ENCODE data around the gene SENP6. TPM values are rescaled to one million over a fixed set of nuclear protein-coding genes. Genes with fewer than 3 reads are reported as not detected.

SENP6 gene
- total and polyA plus RNA-seq, 12 donors: 43.0 to 98.5 (median 76.6) TPM

DNA sequence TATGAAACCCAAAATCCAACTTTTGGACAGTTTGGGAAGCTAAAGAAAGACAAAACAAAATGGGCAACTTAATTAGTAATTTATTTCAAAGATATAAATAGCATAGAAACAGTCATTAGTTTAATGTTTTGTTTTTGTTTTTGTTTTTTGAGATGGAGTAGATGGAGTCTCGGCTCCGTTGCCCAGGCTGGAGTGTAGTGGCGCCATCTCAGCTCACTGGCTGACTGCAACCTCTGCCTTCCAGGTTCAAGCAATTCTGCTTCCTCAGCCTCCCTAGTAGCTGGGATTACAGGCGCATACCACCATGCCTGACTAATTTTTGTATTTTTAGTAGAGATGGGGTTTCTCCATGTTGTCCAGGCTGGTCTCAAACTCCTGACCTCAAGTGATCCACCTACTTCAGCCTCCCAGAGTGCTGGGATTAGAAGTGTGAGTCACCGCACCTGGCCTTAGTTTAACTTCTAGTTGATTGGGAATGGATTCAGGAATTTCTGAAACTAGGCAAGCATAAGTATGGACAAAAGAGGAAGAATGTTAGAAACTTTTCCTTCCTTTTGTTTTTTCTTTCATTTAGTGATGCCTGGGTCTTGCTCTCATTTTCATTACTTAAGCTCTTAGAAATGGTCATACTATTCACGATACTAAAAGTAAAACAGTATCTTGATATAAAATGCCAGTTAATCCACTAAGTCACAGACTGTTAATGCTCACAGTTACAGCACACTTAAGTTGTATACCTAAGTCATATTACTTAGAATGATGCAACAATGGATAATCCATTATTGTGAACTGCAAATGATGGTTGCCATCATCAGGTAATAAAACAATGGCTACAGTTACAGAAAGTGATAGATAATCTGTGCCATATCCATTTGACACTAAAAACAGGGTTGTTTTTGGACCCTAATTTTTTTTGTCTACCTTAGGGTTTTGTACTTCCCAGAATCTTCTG lies 8.2 kb downstream of the SENP6 start:
- DNase-seq: no peak
- intact Hi-C loops (cut with DNase I): no loop called here
- 83 to 93% (median 88%) methylated on average over 6 of the region's 6 CpGs for WGBS, 4 donors
- TF ChIP-seq, protein P1, sequence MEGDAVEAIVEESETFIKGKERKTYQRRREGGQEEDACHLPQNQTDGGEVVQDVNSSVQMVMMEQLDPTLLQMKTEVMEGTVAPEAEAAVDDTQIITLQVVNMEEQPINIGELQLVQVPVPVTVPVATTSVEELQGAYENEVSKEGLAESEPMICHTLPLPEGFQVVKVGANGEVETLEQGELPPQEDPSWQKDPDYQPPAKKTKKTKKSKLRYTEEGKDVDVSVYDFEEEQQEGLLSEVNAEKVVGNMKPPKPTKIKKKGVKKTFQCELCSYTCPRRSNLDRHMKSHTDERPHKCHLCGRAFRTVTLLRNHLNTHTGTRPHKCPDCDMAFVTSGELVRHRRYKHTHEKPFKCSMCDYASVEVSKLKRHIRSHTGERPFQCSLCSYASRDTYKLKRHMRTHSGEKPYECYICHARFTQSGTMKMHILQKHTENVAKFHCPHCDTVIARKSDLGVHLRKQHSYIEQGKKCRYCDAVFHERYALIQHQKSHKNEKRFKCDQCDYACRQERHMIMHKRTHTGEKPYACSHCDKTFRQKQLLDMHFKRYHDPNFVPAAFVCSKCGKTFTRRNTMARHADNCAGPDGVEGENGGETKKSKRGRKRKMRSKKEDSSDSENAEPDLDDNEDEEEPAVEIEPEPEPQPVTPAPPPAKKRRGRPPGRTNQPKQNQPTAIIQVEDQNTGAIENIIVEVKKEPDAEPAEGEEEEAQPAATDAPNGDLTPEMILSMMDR (IDR thresholded peaks at IDR 0.05): no peak
- TF ChIP-seq POLR2A (IDR thresholded peaks at IDR 0.05): no peak
- no peaks in the 10 kb centered on the region for H3K36me3 ChIP-seq (replicated peaks in 1 of 2)
- H3K9me3 ChIP-seq (replicated peaks in 1 of 3): no peaks in the 10 kb centered on the region
- peaks cover 39 to 81% of the 10 kb centered on the region in 2 donors for H3K4me1 ChIP-seq (replicated peaks in 1 of 2)
- H3K27me3 ChIP-seq: no peaks in the 10 kb centered on the region
- H3K4me3 ChIP-seq: no peak overlapping the region
- H3K27ac ChIP-seq: peak overlapping the region in 2 of 5 donors; percentile 2 to 8

DNA sequence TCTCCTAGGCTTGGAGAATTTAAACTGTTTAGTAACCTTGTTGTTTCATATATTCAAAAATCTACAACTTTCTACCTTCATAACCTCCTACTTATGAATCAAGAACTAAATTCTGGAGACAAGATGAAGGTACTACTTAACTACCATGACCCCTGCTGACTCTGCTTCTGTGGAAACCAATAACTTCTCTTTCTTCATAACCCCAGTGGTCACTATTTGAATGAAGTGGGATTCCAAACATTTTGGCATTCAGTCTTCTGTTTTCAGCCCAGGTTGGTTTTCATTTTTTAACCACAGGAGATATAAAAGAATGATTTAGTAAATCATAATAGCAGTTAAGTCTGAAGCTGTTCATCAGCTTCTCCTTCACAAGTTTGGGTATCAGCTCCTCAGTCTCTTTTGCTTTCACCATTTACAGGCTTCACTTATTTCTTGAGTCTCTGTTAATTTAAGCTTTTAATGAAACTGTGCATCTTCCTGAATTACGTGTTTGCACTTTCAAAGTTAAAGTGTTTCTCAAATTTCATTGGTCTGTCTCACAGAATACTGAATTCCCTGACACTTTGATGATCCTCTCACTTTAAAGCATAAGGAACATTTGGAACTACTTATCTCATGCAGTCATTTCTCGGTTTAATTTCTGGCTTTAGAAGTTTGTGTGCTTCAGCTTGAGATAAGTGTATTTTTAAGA lies 9.5 kb downstream of the SENP6 start:
- Histone ChIP-seq H3K4me3 (no peak overlapping the region), H3K27ac (no peak overlapping the region), H3K9me3 (replicated peaks in 1 of 3) (no peaks in the 10 kb centered on the region), H3K4me1 (replicated peaks in 1 of 2) (peaks cover 49 to 93% of the 10 kb centered on the region in 2 donors), H3K27me3 (no peaks in the 10 kb centered on the region), H3K36me3 (replicated peaks in 1 of 2) (no peaks in the 10 kb centered on the region)
- WGBS, 4 donors: 45 to 53% (median 48%) methylated on average over 2 of the region's 2 CpGs
- TF ChIP-seq, protein P1 (IDR thresholded peaks at IDR 0.05): no peak
- TF ChIP-seq POLR2A (IDR thresholded peaks at IDR 0.05): no peak
- intact Hi-C loops (cut with DNase I): no loop called here
- no peak for DNase-seq

DNA sequence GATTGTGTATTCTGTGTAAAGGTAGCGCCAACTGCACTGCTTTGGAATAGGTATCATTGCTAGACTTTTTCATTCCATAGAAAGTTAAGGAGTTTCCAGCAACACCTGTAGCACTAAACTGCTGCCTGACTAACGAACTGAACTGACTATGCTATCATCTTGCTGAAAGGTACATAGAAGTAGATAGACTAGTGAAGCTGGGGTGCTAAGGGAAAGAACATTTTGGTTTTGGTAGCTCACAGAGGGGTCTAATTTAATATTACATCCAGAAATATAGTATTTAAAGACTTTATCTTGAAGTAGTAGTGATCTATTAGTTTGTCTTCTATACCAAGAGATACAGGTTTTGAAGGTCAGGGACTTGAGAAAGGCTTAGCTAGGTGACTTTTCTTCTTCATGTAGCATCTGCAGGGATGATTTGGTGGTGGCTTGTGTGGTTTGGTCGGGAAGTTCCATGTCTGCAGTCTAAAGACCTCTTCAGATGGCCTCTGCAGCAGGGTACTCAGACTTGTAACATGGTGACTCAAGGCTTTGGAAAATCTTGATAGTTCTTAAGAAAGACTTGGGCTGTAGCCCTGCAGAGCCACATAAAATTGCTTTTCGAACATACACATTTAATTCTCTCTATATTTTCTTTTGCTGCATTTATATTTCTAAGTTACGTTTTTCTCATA lies 10.2 kb downstream of the SENP6 start:
- intact Hi-C loops (cut with DNase I): no loop called here
- TF ChIP-seq POLR2A (IDR thresholded peaks at IDR 0.05): no peak
- TF ChIP-seq, protein P1 (IDR thresholded peaks at IDR 0.05): no peak
- no peak for DNase-seq
- Histone ChIP-seq H3K4me1 (replicated peaks in 1 of 2) (peaks cover 49 to 92% of the 10 kb centered on the region in 2 donors), H3K36me3 (replicated peaks in 1 of 2) (no peaks in the 10 kb centered on the region), H3K27me3 (no peaks in the 10 kb centered on the region), H3K4me3 (no peak overlapping the region), H3K27ac (peak overlapping the region in 1 of 5 donors; percentile 65), H3K9me3 (replicated peaks in 1 of 3) (no peaks in the 10 kb centered on the region)
- 79 to 86% (median 83%) methylated on average over 5 of the region's 5 CpGs for WGBS, 4 donors

DNA sequence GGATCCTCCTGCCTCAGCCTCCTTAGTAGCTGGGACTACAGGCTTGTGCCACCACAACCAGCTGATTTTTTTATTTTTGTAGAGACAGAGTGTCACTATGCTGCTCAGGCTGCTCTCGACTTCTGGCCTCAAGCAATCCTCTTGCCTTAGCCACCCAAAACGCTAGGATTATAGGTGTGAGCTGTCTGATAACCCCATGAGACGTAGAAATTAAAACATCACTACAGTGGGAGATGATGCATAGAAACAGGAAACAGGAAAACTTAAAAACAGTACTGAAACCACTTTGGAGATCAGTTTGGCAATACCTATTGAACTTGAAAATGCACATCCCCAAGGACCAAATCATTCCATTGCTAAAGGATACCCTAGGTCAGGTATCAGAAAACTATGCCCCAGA lies 10.8 kb downstream of the SENP6 start:
- peak overlapping the region in 4 of 5 donors; percentile 35 to 67 (median 60) for H3K27ac ChIP-seq
- H3K9me3 ChIP-seq (replicated peaks in 1 of 3): no peaks in the 10 kb centered on the region
- peaks cover 49 to 86% of the 10 kb centered on the region in 2 donors for H3K4me1 ChIP-seq (replicated peaks in 1 of 2)
- no peaks in the 10 kb centered on the region for H3K36me3 ChIP-seq (replicated peaks in 1 of 2)
- intact Hi-C loops (cut with DNase I): no loop called here
- WGBS, 4 donors: 78 to 86% (median 85%) methylated on average over 3 of the region's 3 CpGs
- DNase-seq: no peak
- H3K27me3 ChIP-seq: no peaks in the 10 kb centered on the region
- TF ChIP-seq, protein P1 (IDR thresholded peaks at IDR 0.05): no peak
- no peak for TF ChIP-seq POLR2A (IDR thresholded peaks at IDR 0.05)
- H3K4me3 ChIP-seq: no peak overlapping the region
